Endothelial cell (in vitro differentiated cells): Measurements from ENCODE around the gene NDUFB8. TPM values are rescaled to one million over a fixed set of nuclear protein-coding genes. Genes with fewer than 3 reads are reported as not detected.

Source experiments
- DNase-seq: peaks from one replicate; pipeline ENCODE4 v3.0.0; 2021; ENCODE audit warnings: low spot score
- H3K27ac Mint-ChIP-seq: one replicate; pipeline ENCODE4 v1.8.0; 2021; ENCODE audit warnings: mixed read lengths, inconsistent platforms; ENCODE audit not compliant: unreplicated experiment
- H3K27me3 Mint-ChIP-seq: one replicate; pipeline ENCODE4 v1.8.0; 2021; ENCODE audit warnings: mild to moderate bottlenecking, moderate library complexity, mixed read lengths, inconsistent platforms; ENCODE audit not compliant: unreplicated experiment
- H3K36me3 Mint-ChIP-seq: one replicate; pipeline ENCODE4 v1.8.0; 2021; ENCODE audit warnings: mild to moderate bottlenecking, low read depth, mixed read lengths, inconsistent platforms; ENCODE audit not compliant: unreplicated experiment
- H3K4me1 Mint-ChIP-seq: one replicate; pipeline ENCODE4 v1.8.0; 2021; ENCODE audit warnings: mild to moderate bottlenecking, mixed read lengths, inconsistent platforms; ENCODE audit not compliant: unreplicated experiment
- H3K4me3 Mint-ChIP-seq: one replicate; pipeline ENCODE4 v1.8.0; 2021; ENCODE audit warnings: mild to moderate bottlenecking, mixed read lengths, inconsistent platforms; ENCODE audit not compliant: unreplicated experiment
- H3K9me3 Mint-ChIP-seq: one replicate; pipeline ENCODE4 v1.8.0; 2021; ENCODE audit warnings: mixed read lengths, inconsistent platforms; ENCODE audit not compliant: unreplicated experiment
- total RNA-seq: library from RNA; stranded (reverse); fragmentation: NEBNext Ultra II Directional; extraction: Animal tissue kit (Norgen Biotek cat#: 25700); gene quantifications from one replicate; pipeline ENCODE4 v1.2.1, GENCODE V29; 2021; ENCODE audit not compliant: unreplicated experiment
- TF ChIP-seq, protein P1 (sequence below): fragments of 200-600 bp; sonication (generic); IDR thresholded peaks from one replicate; pipeline ENCODE4 v1.5.0; 2021; ENCODE audit warnings: antibody characterized with exemption; ENCODE audit not compliant: unreplicated experiment

Gene NDUFB8
- total RNA-seq, 1 donor from 2014 or later = 171 TPM

DNA sequence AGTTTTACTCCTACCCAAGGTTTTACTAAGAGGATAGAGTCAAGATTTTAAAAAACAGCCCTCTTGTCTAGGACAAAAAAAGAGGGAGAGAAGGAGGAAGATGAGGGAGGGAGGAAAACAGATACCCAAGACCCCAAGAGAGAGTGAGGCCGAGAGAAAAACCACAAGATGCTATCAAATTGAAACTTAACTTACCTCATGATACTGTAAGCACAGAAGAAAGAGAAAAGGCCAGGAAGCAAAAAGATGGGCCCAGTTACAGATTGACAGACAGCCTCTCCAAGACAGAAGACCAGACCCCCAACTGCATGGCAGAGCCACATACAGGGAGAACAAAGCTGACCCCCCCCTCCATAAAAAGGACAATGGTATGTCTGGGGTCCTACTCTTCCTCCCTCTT is 21.4 kb downstream of the NDUFB8 start:
- H3K4me1 Mint-ChIP-seq = no peaks in the 10 kb centered on the region
- no peaks in the 10 kb centered on the region for H3K9me3 Mint-ChIP-seq
- H3K27me3 Mint-ChIP-seq = no peaks in the 10 kb centered on the region
- peaks cover 15% of the 10 kb centered on the region for H3K36me3 Mint-ChIP-seq
- H3K4me3 Mint-ChIP-seq = no peak overlapping the region
- DNase-seq = no peak
- TF ChIP-seq, protein P1, sequence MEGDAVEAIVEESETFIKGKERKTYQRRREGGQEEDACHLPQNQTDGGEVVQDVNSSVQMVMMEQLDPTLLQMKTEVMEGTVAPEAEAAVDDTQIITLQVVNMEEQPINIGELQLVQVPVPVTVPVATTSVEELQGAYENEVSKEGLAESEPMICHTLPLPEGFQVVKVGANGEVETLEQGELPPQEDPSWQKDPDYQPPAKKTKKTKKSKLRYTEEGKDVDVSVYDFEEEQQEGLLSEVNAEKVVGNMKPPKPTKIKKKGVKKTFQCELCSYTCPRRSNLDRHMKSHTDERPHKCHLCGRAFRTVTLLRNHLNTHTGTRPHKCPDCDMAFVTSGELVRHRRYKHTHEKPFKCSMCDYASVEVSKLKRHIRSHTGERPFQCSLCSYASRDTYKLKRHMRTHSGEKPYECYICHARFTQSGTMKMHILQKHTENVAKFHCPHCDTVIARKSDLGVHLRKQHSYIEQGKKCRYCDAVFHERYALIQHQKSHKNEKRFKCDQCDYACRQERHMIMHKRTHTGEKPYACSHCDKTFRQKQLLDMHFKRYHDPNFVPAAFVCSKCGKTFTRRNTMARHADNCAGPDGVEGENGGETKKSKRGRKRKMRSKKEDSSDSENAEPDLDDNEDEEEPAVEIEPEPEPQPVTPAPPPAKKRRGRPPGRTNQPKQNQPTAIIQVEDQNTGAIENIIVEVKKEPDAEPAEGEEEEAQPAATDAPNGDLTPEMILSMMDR = no peak
- no peak overlapping the region for H3K27ac Mint-ChIP-seq

DNA sequence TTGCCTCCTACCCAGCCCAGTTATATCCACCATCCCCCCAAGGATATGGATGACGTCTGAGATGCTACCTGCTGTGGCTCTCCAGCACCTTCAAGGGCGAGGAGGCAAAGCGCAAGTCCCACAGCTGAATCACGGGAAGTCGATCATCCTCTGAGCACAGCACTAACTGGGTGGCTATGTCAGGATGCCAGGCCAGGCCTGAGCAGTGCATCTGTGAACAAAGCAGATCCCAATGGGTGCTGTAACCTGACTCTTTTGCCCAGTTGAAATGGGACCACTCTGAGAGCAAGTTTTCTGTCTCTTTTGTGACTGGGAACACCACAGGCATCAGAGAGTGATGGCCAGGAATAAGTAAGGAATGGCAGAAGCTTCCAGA is 22.3 kb downstream of the NDUFB8 start:
- peaks cover 7% of the 10 kb centered on the region for H3K4me1 Mint-ChIP-seq
- H3K27me3 Mint-ChIP-seq = no peaks in the 10 kb centered on the region
- no peak overlapping the region for H3K4me3 Mint-ChIP-seq
- H3K36me3 Mint-ChIP-seq = peaks cover 15% of the 10 kb centered on the region
- no peak for DNase-seq
- no peaks in the 10 kb centered on the region for H3K9me3 Mint-ChIP-seq
- TF ChIP-seq, protein P1 = no peak
- H3K27ac Mint-ChIP-seq = no peak overlapping the region

DNA sequence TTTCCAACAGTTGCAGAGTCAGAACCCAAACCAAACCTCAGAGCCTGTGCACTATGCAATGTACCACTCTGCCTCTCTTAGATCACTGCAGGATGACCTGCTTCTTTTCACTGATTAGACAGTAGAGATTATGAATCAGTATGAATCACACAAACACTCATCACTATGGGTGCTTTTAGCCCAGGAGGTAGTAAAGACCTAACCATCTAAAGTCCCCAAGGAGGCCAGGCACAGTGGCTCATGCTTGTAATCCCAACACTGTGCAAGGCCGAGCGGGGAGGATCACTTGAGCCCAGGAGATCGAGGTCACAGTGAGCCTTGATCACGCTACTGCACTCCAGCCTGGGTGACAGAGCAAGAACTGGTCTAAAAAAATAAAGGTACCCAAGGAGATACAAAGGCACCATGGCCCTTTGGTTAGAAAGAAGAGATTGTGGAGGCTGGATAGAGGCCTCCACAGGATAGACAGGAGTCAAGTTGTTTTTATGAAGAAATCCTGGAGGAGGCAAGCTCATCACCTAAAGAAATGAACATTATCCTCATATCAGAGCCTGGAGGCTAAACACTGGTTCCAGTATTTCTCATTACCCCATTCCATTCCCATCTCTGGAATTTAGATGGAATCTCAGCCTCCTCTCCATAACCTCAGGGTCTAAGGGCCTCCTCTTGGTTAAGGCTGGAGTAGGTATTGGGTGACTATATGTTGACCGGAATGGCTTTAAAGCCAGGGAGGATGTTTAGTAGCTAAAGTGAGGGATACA is 22.9 kb downstream of the NDUFB8 start:
- H3K4me3 Mint-ChIP-seq = no peak overlapping the region

DNA sequence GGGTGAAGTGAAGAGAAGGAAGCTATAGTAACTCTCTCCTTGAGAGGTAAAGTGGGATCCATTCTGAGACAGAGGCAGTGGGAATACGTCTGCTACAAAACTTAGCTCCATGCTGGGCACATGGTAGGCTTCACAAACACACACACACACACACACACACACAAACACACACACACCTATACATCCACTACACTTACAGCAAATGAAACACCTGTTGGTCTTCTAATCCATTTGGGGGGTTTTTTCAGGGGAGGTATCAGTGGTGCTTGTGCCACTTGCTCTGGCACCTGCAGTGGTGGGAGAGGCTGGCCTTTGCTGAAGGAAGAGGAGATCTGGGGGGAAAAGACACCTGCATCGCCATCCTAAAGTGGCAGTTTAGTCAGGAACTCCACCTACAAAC is 24.5 kb downstream of the NDUFB8 start:
- TF ChIP-seq, protein P1 = no peak
- Mint-ChIP-seq H3K4me3 (no peak overlapping the region), H3K36me3 (peaks cover 23% of the 10 kb centered on the region), H3K27me3 (no peaks in the 10 kb centered on the region), H3K4me1 (peaks cover 13% of the 10 kb centered on the region), H3K27ac (no peak overlapping the region), H3K9me3 (no peaks in the 10 kb centered on the region)
- DNase-seq = no peak

More for the DNA sequence above, 22.9 kb downstream of the NDUFB8 start:
- Mint-ChIP-seq H3K4me1 (peaks cover 8% of the 10 kb centered on the region), H3K27ac (no peak overlapping the region), H3K27me3 (no peaks in the 10 kb centered on the region), H3K9me3 (no peaks in the 10 kb centered on the region), H3K36me3 (peaks cover 17% of the 10 kb centered on the region)
- TF ChIP-seq, protein P1 = no peak
- DNase-seq = no peak

DNA sequence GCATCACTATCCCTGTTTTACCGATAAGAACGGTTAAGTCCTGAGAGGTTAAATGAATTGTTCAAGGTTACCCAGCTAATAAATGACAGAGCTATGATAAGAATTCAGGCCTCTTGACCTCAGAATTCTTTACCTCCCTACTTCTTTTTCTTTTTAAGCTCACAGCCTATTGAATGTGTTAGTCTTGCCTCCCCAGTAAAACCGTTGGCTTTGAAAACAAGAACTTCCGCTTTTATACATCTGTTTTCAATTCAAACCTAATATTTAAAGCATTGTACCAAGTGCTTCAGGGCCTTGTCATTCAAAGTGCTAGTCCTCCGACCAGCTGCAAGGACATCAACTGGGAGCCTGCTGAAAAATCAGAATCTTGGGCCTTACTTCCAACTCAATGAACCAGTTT is 25.6 kb downstream of the NDUFB8 start:
- Mint-ChIP-seq H3K4me1 (peaks cover 13% of the 10 kb centered on the region), H3K4me3 (no peak overlapping the region), H3K9me3 (no peaks in the 10 kb centered on the region), H3K27me3 (no peaks in the 10 kb centered on the region), H3K36me3 (peaks cover 23% of the 10 kb centered on the region), H3K27ac (no peak overlapping the region)
- TF ChIP-seq, protein P1 = no peak
- DNase-seq = no peak
